Keratinocyte (primary cell): Measurements from ENCODE around the gene PARVA.

Experiments used
- EZH2 ChIP-seq: IDR thresholded peaks from one replicate; pipeline ENCODE4 v1.6.1; 2012; ENCODE audit warnings: inconsistent platforms, mild to moderate bottlenecking, low read length, moderate library complexity
- TF ChIP-seq, protein P1 (sequence below), 3 experiments: IDR thresholded peaks in 1 of 3; conservative IDR thresholded peaks in 1 of 3; optimal IDR thresholded peaks in 1 of 3; 2 replicates in 2 of 3; 3 replicates in 1 of 3; pipeline versions ENCODE3 to v1.5.1; 2011; ENCODE audit warnings: low read length in 3 of 3, mild to moderate bottlenecking in 3 of 3, moderate library complexity in 2 of 3, control low read depth in 1 of 3, inconsistent platforms in 1 of 3; ENCODE audit not compliant: insufficient read depth in 2 of 3; ENCODE audit errors: extremely low read depth in 1 of 3

DNA sequence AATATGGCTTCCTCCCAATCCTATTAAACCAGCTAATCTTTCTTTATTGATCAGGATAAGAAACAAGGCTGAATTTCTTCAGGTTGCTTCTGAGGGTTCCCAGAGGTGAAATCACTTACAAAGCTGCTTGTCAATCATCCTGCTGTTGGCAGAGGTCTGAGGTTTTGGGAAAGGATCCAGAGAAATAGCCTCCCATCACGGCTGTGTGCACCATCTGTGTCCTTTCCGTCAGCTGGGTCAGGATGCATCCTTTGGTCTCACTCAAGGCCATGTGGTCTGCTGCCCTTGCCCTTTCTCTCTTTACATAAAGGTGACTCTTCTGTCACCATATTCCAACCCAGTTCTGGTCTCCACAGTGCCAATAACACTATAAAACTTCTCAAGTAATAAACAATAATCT lies 183.5 kb downstream of the PARVA start:
- TF ChIP-seq, protein P1, sequence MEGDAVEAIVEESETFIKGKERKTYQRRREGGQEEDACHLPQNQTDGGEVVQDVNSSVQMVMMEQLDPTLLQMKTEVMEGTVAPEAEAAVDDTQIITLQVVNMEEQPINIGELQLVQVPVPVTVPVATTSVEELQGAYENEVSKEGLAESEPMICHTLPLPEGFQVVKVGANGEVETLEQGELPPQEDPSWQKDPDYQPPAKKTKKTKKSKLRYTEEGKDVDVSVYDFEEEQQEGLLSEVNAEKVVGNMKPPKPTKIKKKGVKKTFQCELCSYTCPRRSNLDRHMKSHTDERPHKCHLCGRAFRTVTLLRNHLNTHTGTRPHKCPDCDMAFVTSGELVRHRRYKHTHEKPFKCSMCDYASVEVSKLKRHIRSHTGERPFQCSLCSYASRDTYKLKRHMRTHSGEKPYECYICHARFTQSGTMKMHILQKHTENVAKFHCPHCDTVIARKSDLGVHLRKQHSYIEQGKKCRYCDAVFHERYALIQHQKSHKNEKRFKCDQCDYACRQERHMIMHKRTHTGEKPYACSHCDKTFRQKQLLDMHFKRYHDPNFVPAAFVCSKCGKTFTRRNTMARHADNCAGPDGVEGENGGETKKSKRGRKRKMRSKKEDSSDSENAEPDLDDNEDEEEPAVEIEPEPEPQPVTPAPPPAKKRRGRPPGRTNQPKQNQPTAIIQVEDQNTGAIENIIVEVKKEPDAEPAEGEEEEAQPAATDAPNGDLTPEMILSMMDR (optimal IDR thresholded peaks at IDR 0.05 in 1 of 3, IDR thresholded peaks at IDR 0.05 in 1 of 3, conservative IDR thresholded peaks at IDR 0.05 in 1 of 3; ENCODE audit: extremely low read depth in 1 of 3, insufficient read depth in 2 of 3, low read length in 3 of 3) = no peak
- no peak for TF ChIP-seq EZH2
